ENCODE results near the gene RAPGEF3.

The RAPGEF3 gene

GRCh38 chr12:47805417-47805816 is 46.7 kb upstream of the RAPGEF3 start:
- Histone ChIP-seq H3K4me1 (ENCODE audit: insufficient read depth, low read length, poor library complexity, severe bottlenecking) (peaks cover 59% of the 10 kb centered on the region), H3K27me3 (ENCODE audit: insufficient read depth, low read length, poor library complexity, severe bottlenecking) (no peaks in the 10 kb centered on the region), H4K20me1 (ENCODE audit: insufficient read depth, low read length, poor library complexity, severe bottlenecking) (peaks cover 66% of the 10 kb centered on the region), H3K36me3 (ENCODE audit: insufficient read depth, low read length) (peaks cover 40% of the 10 kb centered on the region; the same call in 1 of the 2 replicates), H3K9ac (ENCODE audit: low read depth, low read length, poor library complexity, severe bottlenecking) (no peak overlapping the region), H3K9me3 (ENCODE audit: insufficient read depth, low read depth, low read length) (no peaks in the 10 kb centered on the region), H3K4me2 (ENCODE audit: low read depth, low read length, poor library complexity, severe bottlenecking) (no peak overlapping the region), H3K9me2 (replicated peaks; ENCODE audit: low read depth, low read length) (no peaks in the 10 kb centered on the region), H3K4me3 (ENCODE audit: low read length, poor library complexity, severe bottlenecking) (no peak overlapping the region), H3F3A (ENCODE audit: low read depth) (peaks cover 8% of the 10 kb centered on the region; the same call in 1 of the 2 replicates), H3K79me2 (ENCODE audit: insufficient read depth, low read length) (peaks cover 100% of the 10 kb centered on the region), H2AFZ (ENCODE audit: low read length) (no peak overlapping the region)
- TF ChIP-seq EZH2phosphoT487 (IDR thresholded peaks at IDR 0.05; ENCODE audit: borderline replicate concordance) (no peak), CTCF (conservative IDR thresholded peaks at IDR 0.05; ENCODE audit: low read length) (no peak)

- Histone ChIP-seq H3F3A (ENCODE audit: low read depth) (peaks cover 8% of the 10 kb centered on the region; the same call in 1 of the 2 replicates), H3K9me2 (replicated peaks; ENCODE audit: low read depth, low read length) (no peaks in the 10 kb centered on the region), H3K79me2 (ENCODE audit: insufficient read depth, low read length) (peaks cover 100% of the 10 kb centered on the region), H3K4me2 (ENCODE audit: low read depth, low read length, poor library complexity, severe bottlenecking) (no peak overlapping the region), H3K36me3 (ENCODE audit: insufficient read depth, low read length) (peaks cover 41% of the 10 kb centered on the region; the same call in 1 of the 2 replicates), H3K4me3 (ENCODE audit: low read length, poor library complexity, severe bottlenecking) (no peak overlapping the region), H4K20me1 (ENCODE audit: insufficient read depth, low read length, poor library complexity, severe bottlenecking) (peaks cover 67% of the 10 kb centered on the region), H3K9me3 (ENCODE audit: insufficient read depth, low read depth, low read length) (no peaks in the 10 kb centered on the region), H2AFZ (ENCODE audit: low read length) (no peak overlapping the region), H3K27me3 (ENCODE audit: insufficient read depth, low read length, poor library complexity, severe bottlenecking) (no peaks in the 10 kb centered on the region), H3K9ac (ENCODE audit: low read depth, low read length, poor library complexity, severe bottlenecking) (no peak overlapping the region), H3K4me1 (ENCODE audit: insufficient read depth, low read length, poor library complexity, severe bottlenecking) (peaks cover 49% of the 10 kb centered on the region)
- no peak for TF ChIP-seq CTCF (conservative IDR thresholded peaks at IDR 0.05; ENCODE audit: low read length)
- no peak for TF ChIP-seq EZH2phosphoT487 (IDR thresholded peaks at IDR 0.05; ENCODE audit: borderline replicate concordance)
Observed at GRCh38 chr12:47804171-47804570, 45.5 kb upstream of the RAPGEF3 start.

GRCh38 chr12:47803191-47803875 is 44.7 kb upstream of the RAPGEF3 start:
- no peaks in the 10 kb centered on the region for H3K9me2 ChIP-seq (replicated peaks; ENCODE audit: low read depth, low read length)
- peaks cover 41% of the 10 kb centered on the region; the same call in 1 of the 2 replicates for H3K36me3 ChIP-seq (ENCODE audit: insufficient read depth, low read length)
- peaks cover 41% of the 10 kb centered on the region for H3K4me1 ChIP-seq (ENCODE audit: insufficient read depth, low read length, poor library complexity, severe bottlenecking)
- H3K27me3 ChIP-seq (ENCODE audit: insufficient read depth, low read length, poor library complexity, severe bottlenecking): no peaks in the 10 kb centered on the region
- no peaks in the 10 kb centered on the region for H3K9me3 ChIP-seq (ENCODE audit: insufficient read depth, low read depth, low read length)
- H3K4me2 ChIP-seq (ENCODE audit: low read depth, low read length, poor library complexity, severe bottlenecking): no peak overlapping the region
- H3K4me3 ChIP-seq (ENCODE audit: low read length, poor library complexity, severe bottlenecking): no peak overlapping the region
- no peak for TF ChIP-seq CTCF (conservative IDR thresholded peaks at IDR 0.05; ENCODE audit: low read length)
- TF ChIP-seq EZH2phosphoT487 (IDR thresholded peaks at IDR 0.05; ENCODE audit: borderline replicate concordance): no peak
- H3K79me2 ChIP-seq (ENCODE audit: insufficient read depth, low read length): peaks cover 95% of the 10 kb centered on the region
- peaks cover 67% of the 10 kb centered on the region for H4K20me1 ChIP-seq (ENCODE audit: insufficient read depth, low read length, poor library complexity, severe bottlenecking)
- no peak overlapping the region for H2AFZ ChIP-seq (ENCODE audit: low read length)
- 0 out of 2 replicates have a peak, but pooled peaks cover under 1% of the 10 kb centered on the region for H3F3A ChIP-seq (ENCODE audit: low read depth)
- peak overlapping the region; percentile 46 for H3K9ac ChIP-seq (ENCODE audit: low read depth, low read length, poor library complexity, severe bottlenecking)
